Anterior cingulate cortex (tissue), 58 donors: ENCODE data around the gene FHIT.
A peak's percentile ranks its signal among the peaks of the same experiment; 100 is the strongest.
"Not testable (repeated sequence)": the region's sequence is repeated elsewhere in the genome, so short reads cannot be mapped to it uniquely, and the experiment has no call there.

Source experiments
- DNase-seq, 58 donors: peaks; one replicate each; lab custom pipeline; 2025; lab: John Stamatoyannopoulos, UW

Gene FHIT

GRCh38 chr3:59953104-59953503, 1298.1 kb downstream of the FHIT start:
- DNase-seq, result no peak

GRCh38 chr3:59949311-59949710, 1301.9 kb downstream of the FHIT start:
- DNase-seq, result no peak

GRCh38 chr3:59946401-59946800, 1304.9 kb downstream of the FHIT start:
- no peak for DNase-seq

GRCh38 chr3:59940718-59941117, 1310.5 kb downstream of the FHIT start:
- DNase-seq, result no peak

- no peak for DNase-seq
Observed at GRCh38 chr3:59939826-59940426, 1311.3 kb downstream of the FHIT start.

- DNase-seq, result no peak
Observed at GRCh38 chr3:59938828-59939227, 1312.4 kb downstream of the FHIT start.

- no peak for DNase-seq
Observed at GRCh38 chr3:59937201-59937600, 1314.1 kb downstream of the FHIT start.

GRCh38 chr3:59936472-59936871, 1314.8 kb downstream of the FHIT start:
- no peak for DNase-seq

GRCh38 chr3:59935025-59935424, 1316.2 kb downstream of the FHIT start:
- no peak for DNase-seq

- not testable (repeated sequence) for DNase-seq
Observed at GRCh38 chr3:59934560-59934959, 1316.7 kb downstream of the FHIT start.

GRCh38 chr3:59930170-59930569, 1321.1 kb downstream of the FHIT start:
- DNase-seq, result no peak

GRCh38 chr3:59927056-59927455, 1324.2 kb downstream of the FHIT start:
- DNase-seq, result no peak

- DNase-seq, result no peak
Observed at GRCh38 chr3:59925946-59926345, 1325.3 kb downstream of the FHIT start.

GRCh38 chr3:59922192-59922591, 1329.1 kb downstream of the FHIT start:
- no peak for DNase-seq

- DNase-seq, result no peak
Observed at GRCh38 chr3:59920822-59921221, 1330.4 kb downstream of the FHIT start.

GRCh38 chr3:59919586-59919985, 1331.7 kb downstream of the FHIT start:
- no peak for DNase-seq

GRCh38 chr3:59914251-59914650, 1337.0 kb downstream of the FHIT start:
- DNase-seq, result no peak

GRCh38 chr3:59913645-59914044, 1337.6 kb downstream of the FHIT start:
- DNase-seq, result no peak

GRCh38 chr3:59908701-59909100, 1342.6 kb downstream of the FHIT start:
- DNase-seq, result no peak

GRCh38 chr3:59908280-59908679, 1343.0 kb downstream of the FHIT start:
- no peak for DNase-seq

GRCh38 chr3:59904296-59904695, 1347.0 kb downstream of the FHIT start:
- no peak for DNase-seq

- no peak for DNase-seq
Observed at GRCh38 chr3:59899061-59899460, 1352.2 kb downstream of the FHIT start.

GRCh38 chr3:59895972-59896371, 1355.3 kb downstream of the FHIT start:
- peak in 1 of 58 donors; percentile 4 for DNase-seq
